22Rv1 (cell line): Measurements from ENCODE around the gene INPP5A.

Source experiments
- ZFX ChIP-seq: fragments of 450-650 bp; IDR thresholded peaks from 2 replicates; pipeline ENCODE4 v1.6.1; 2017; ENCODE audit warnings: antibody characterized with exemption, borderline replicate concordance
- TF ChIP-seq, protein P1 (sequence below): fragments of 450-650 bp; IDR thresholded peaks from 2 replicates; pipeline ENCODE4 v1.5.1; 2017; ENCODE audit warnings: mild to moderate bottlenecking

DNA sequence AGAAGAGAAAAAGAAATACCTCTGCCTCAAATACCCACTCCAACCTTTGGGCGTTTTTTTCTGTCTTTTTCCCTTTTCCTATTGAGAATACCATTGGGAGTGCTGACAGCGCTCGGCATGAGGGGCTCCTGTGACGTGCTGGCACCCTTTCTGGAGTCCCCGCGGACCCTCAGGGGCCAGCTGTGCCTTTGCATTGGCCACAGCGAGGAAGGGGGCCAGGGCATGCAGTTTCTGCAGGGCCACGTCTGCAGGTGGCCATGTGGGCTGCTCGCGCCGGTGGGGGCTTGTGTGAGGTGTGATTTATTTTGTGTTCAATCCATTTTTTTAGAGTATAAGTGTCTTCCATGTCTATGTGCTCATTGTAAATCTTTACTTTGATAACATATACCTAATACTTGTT, 57.4 kb downstream of the INPP5A start:
- TF ChIP-seq, protein P1, sequence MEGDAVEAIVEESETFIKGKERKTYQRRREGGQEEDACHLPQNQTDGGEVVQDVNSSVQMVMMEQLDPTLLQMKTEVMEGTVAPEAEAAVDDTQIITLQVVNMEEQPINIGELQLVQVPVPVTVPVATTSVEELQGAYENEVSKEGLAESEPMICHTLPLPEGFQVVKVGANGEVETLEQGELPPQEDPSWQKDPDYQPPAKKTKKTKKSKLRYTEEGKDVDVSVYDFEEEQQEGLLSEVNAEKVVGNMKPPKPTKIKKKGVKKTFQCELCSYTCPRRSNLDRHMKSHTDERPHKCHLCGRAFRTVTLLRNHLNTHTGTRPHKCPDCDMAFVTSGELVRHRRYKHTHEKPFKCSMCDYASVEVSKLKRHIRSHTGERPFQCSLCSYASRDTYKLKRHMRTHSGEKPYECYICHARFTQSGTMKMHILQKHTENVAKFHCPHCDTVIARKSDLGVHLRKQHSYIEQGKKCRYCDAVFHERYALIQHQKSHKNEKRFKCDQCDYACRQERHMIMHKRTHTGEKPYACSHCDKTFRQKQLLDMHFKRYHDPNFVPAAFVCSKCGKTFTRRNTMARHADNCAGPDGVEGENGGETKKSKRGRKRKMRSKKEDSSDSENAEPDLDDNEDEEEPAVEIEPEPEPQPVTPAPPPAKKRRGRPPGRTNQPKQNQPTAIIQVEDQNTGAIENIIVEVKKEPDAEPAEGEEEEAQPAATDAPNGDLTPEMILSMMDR: no peak
- TF ChIP-seq ZFX: no peak
